Activated CD4-positive, alpha-beta memory T cell treated with anti-CD3 and anti-CD28 coated beads, Interleukin-2, amount 10 ng/mL, durations not matched to agents 7 days and 5 days (primary cell): ENCODE results near the gene MOB1A. TPM values are rescaled to one million over a fixed set of nuclear protein-coding genes. Genes with fewer than 3 reads are reported as not detected.

Experiments used
- CTCF ChIA-PET: fragments of 350-600 bp; sonication (Branson Sonifier 250); formaldehyde crosslinking; loops from one replicate; lab custom pipeline; 2021; ENCODE audit warnings: antibody characterized with exemption, inconsistent platforms; lab: Charles Lee
- POLR2A ChIA-PET: fragments of 350-600 bp; sonication (Branson Sonifier 250); formaldehyde crosslinking; loops from one replicate; lab custom pipeline; 2021; ENCODE audit warnings: antibody characterized with exemption; lab: Charles Lee
- DNase-seq: peaks from one replicate; pipeline ENCODE4 v3.0.0-alpha.2; 2020
- H3K27ac Mint-ChIP-seq: one replicate; pipeline ENCODE4 v1.8.0; 2021; ENCODE audit warnings: mild to moderate bottlenecking, mixed read lengths
- H3K27me3 Mint-ChIP-seq: one replicate; pipeline ENCODE4 v1.8.0; 2021; ENCODE audit warnings: mixed read lengths
- H3K36me3 Mint-ChIP-seq: one replicate; pipeline ENCODE4 v1.8.0; 2021; ENCODE audit warnings: low read depth, mixed read lengths
- H3K4me1 Mint-ChIP-seq: one replicate; pipeline ENCODE4 v1.8.0; 2021; ENCODE audit warnings: mixed read lengths
- H3K4me3 Mint-ChIP-seq: one replicate; pipeline ENCODE4 v1.8.0; 2021; ENCODE audit warnings: mild to moderate bottlenecking, mixed read lengths
- H3K9me3 Mint-ChIP-seq: one replicate; pipeline ENCODE4 v1.8.0; 2021; ENCODE audit warnings: mixed read lengths
- total RNA-seq, 2 experiments: library from RNA; stranded (reverse); gene quantifications; one replicate each; pipeline ENCODE4 v1.2.3, GENCODE V29; 2021

MOB1A gene
- total RNA-seq, 2 experiments from 2014 or later: 188 to 193 TPM

DNA sequence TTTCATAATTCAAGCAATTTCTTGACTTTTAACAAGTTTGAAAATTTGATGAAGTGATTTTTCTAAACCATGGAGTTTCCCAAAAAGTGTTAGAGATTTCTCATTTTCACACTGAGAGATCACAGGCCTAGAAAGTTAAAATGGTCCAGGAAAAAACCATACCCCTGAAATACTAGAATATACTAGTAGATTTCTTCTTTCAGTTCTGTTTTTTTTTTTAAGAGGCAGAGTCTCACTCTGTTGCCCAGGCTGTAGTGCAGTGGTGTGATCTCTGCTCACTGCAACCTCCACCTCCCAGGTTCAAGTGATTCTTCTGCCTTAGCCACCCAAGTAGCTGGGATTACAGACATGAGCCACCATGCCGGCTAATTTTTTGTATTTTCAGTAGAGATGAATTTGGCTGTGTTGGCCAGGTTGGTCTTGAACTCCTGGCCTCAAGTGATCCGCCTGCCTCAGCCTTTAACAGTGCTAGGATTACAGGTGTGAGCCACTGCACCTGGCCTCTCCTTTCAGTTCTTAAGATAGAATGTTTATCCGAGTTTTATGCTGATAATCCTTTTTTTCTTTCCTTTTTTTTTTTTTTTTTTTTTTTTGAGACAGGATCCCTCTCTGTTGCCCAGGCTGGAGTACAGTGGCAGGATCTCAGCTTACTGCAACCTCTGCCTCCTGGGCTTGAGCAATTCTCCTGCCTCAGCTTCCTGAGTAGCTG, 34.2 kb upstream of the MOB1A start:
- Mint-ChIP-seq H3K27ac (no peak overlapping the region), H3K36me3 (peaks cover 70% of the 10 kb centered on the region), H3K4me3 (no peak overlapping the region), H3K9me3 (no peaks in the 10 kb centered on the region), H3K4me1 (peaks cover 22% of the 10 kb centered on the region), H3K27me3 (no peaks in the 10 kb centered on the region)
- no peak for DNase-seq
- ChIA-PET CTCF (no interaction called here), POLR2A (interaction anchor here (1.4 kb wide), 1 partner anchor 35 kb away, joined by 4 read pairs; the partner anchor contains the start of gene MOB1A)

GRCh38 chr2:74206180-74206688, 27.6 kb upstream of the MOB1A start:
- H3K4me1 Mint-ChIP-seq: peaks cover 78% of the 10 kb centered on the region
- H3K9me3 Mint-ChIP-seq: no peaks in the 10 kb centered on the region
- POLR2A ChIA-PET: interaction anchor here (0.6 to 6.4 kb wide), 16 partner anchors 7 to 457 kb away, joined by 3 to 125 read pairs (median 6); partner anchors contain the start of genes BOLA3, MOB1A, MTHFD2 and STAMBP
- CTCF ChIA-PET: interaction anchor here (0.8 to 5.0 kb wide), 11 partner anchors 9 to 384 kb away, joined by 3 to 41 read pairs (median 4); partner anchors contain the start of genes BOLA3 and MOB1A
- peak; percentile 67 for DNase-seq
- peaks cover 80% of the 10 kb centered on the region for H3K36me3 Mint-ChIP-seq
- H3K4me3 Mint-ChIP-seq: peak overlapping the region; percentile 64
- H3K27me3 Mint-ChIP-seq: no peaks in the 10 kb centered on the region
- peak overlapping the region; percentile 96 for H3K27ac Mint-ChIP-seq

DNA sequence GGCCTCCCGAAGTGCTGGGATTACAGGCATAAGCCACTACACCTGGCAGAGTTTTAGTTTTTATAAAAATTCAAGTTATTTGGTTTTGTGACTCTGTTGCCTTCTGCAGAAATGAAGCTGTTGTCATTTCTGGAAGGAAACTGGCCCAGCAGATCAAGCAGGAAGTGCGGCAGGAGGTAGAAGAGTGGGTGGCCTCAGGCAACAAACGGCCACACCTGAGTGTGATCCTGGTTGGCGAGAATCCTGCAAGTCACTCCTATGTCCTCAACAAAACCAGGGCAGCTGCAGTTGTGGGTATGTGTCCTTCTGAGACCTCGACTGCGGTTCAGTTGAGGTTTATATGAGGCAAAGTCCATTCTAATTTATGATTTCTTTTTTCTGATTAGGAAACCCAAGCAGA, 26.9 kb upstream of the MOB1A start:
- H3K27me3 Mint-ChIP-seq: no peaks in the 10 kb centered on the region
- CTCF ChIA-PET: interaction anchor here (0.8 to 5.0 kb wide), 12 partner anchors 9 to 383 kb away, joined by 3 to 41 read pairs (median 4); partner anchors contain the start of genes BOLA3 and MOB1A
- peaks cover 82% of the 10 kb centered on the region for H3K4me1 Mint-ChIP-seq
- peak overlapping the region; percentile 96 for H3K27ac Mint-ChIP-seq
- no peaks in the 10 kb centered on the region for H3K9me3 Mint-ChIP-seq
- DNase-seq: peak; percentile 56
- peaks cover 81% of the 10 kb centered on the region for H3K36me3 Mint-ChIP-seq
- H3K4me3 Mint-ChIP-seq: peak overlapping the region; percentile 64
- POLR2A ChIA-PET: interaction anchor here (0.6 to 6.4 kb wide), 17 partner anchors 7 to 456 kb away, joined by 3 to 125 read pairs (median 4); partner anchors contain the start of genes BOLA3, MOB1A, MTHFD2 and STAMBP

DNA sequence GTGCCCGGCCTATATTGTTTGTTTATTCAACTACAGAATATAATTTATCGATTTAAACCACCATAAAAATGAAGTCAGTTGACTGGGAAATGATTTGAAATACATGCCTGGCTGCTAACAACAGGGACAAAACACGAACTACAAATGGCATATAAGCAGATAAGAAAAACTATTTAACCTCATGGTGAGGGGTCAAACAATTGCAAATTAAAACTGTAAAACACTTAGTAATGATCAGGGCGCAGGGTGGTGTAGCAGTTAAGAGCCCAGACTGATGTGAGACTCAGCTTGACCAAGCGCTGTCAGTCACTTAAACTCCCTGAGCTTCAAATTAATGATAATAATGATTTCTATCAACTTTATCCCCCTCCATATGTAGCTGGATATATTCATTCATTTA, 26.4 kb upstream of the MOB1A start:
- H3K27me3 Mint-ChIP-seq: no peaks in the 10 kb centered on the region
- ChIA-PET CTCF (interaction anchor here (0.9 to 5.0 kb wide), 6 partner anchors 8 to 378 kb away, joined by 3 to 41 read pairs (median 6); partner anchors contain the start of genes BOLA3 and MOB1A), POLR2A (interaction anchor here (1.1 to 6.4 kb wide), 10 partner anchors 9 to 456 kb away, joined by 3 to 125 read pairs (median 6); partner anchors contain the start of genes BOLA3, MOB1A and STAMBP)
- no peak for DNase-seq
- peak overlapping the region; percentile 96 for H3K27ac Mint-ChIP-seq
- H3K36me3 Mint-ChIP-seq: peaks cover 82% of the 10 kb centered on the region
- H3K4me1 Mint-ChIP-seq: peaks cover 86% of the 10 kb centered on the region
- no peaks in the 10 kb centered on the region for H3K9me3 Mint-ChIP-seq
- H3K4me3 Mint-ChIP-seq: peak overlapping the region; percentile 64

GRCh38 chr2:74204436-74204835, 25.8 kb upstream of the MOB1A start:
- Mint-ChIP-seq H3K27me3 (no peaks in the 10 kb centered on the region), H3K36me3 (peaks cover 83% of the 10 kb centered on the region), H3K4me1 (peaks cover 84% of the 10 kb centered on the region), H3K4me3 (peak overlapping the region; percentile 58), H3K27ac (peak overlapping the region; percentile 96), H3K9me3 (no peaks in the 10 kb centered on the region)
- no peak for DNase-seq
- ChIA-PET POLR2A (interaction anchor here (0.7 to 6.4 kb wide), 9 partner anchors 8 to 467 kb away, joined by 3 to 125 read pairs (median 4); partner anchors contain the start of genes BOLA3, MOB1A, TPRKB and WBP1), CTCF (interaction anchor here (0.7 to 5.0 kb wide), 3 partner anchors 26 to 170 kb away, joined by 5 to 41 read pairs (median 11); partner anchors contain the start of genes BOLA3 and MOB1A)

DNA sequence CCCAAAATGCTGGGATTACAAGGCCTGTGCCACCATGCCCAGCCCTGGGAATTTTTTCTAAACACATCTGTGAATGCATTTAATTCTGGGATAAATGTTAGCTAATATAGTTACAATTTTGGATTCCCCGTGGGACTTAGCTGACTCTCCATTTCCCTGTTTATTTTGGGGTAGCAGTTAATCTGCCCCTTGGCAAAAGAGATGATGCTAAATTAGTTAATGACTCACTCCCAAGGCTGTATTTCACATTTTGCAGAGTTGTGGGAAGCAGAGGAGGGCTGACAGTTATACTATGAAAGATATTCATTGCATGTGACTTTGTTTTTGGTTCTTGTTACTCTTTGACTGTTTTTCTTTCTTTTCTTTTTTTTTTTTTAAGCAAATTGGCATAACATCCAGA, 22.9 kb upstream of the MOB1A start:
- CTCF ChIA-PET: interaction anchor here (7.2 kb wide), 1 partner anchor 21 kb away, joined by 100 read pairs; the partner anchor contains the start of gene MOB1A
- Mint-ChIP-seq H3K9me3 (no peaks in the 10 kb centered on the region), H3K36me3 (peaks cover 68% of the 10 kb centered on the region), H3K4me3 (peak overlapping the region; percentile 99), H3K27me3 (no peaks in the 10 kb centered on the region), H3K4me1 (peaks cover 81% of the 10 kb centered on the region), H3K27ac (peak overlapping the region; percentile 68)
- POLR2A ChIA-PET: interaction anchor here (0.7 to 11.4 kb wide), 5 partner anchors 10 to 373 kb away, joined by 3 to 262 read pairs (median 4); partner anchors contain the start of genes BOLA3, MOB1A and STAMBP
- no peak for DNase-seq

DNA sequence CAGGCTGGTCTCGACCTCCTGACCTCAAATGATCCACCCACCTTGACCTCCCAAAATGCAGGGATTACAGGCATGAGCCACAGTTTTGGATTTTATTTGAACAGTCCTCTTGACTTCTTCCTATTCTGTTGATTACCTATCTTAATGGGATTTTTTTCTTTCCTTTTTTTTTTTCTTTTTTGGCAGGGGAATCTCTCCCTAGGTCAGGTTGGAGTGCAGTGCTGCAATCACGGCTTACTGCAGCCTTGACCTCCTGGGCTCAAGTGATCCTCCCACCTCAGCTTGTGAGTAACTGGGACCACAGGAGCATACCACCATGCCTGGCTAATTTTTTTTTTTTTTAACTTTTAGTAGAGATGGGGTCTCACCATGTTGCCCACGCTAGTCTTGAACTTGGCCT, 22.5 kb upstream of the MOB1A start:
- no peak for DNase-seq
- Mint-ChIP-seq H3K36me3 (peaks cover 64% of the 10 kb centered on the region), H3K4me3 (peak overlapping the region; percentile 99), H3K9me3 (no peaks in the 10 kb centered on the region), H3K4me1 (peaks cover 77% of the 10 kb centered on the region), H3K27me3 (no peaks in the 10 kb centered on the region), H3K27ac (peak overlapping the region; percentile 68)
- POLR2A ChIA-PET: interaction anchor here (0.7 to 11.4 kb wide), 6 partner anchors 9 to 373 kb away, joined by 3 to 262 read pairs (median 14); partner anchors contain the start of genes BOLA3, MOB1A and STAMBP
- CTCF ChIA-PET: interaction anchor here (7.2 kb wide), 1 partner anchor 21 kb away, joined by 100 read pairs; the partner anchor contains the start of gene MOB1A

GRCh38 chr2:74199871-74200305, 21.2 kb upstream of the MOB1A start:
- Mint-ChIP-seq H3K27me3 (no peaks in the 10 kb centered on the region), H3K4me3 (peak overlapping the region; percentile 99), H3K4me1 (peaks cover 64% of the 10 kb centered on the region), H3K27ac (peak overlapping the region; percentile 100), H3K9me3 (no peaks in the 10 kb centered on the region), H3K36me3 (peaks cover 52% of the 10 kb centered on the region)
- POLR2A ChIA-PET: interaction anchor here (0.6 to 11.4 kb wide), 17 partner anchors 7 to 463 kb away, joined by 3 to 262 read pairs (median 8); partner anchors contain the start of genes BOLA3, CCDC142, MOB1A and STAMBP
- no peak for DNase-seq
- CTCF ChIA-PET: interaction anchor here (0.6 to 7.2 kb wide), 8 partner anchors 17 to 388 kb away, joined by 3 to 100 read pairs (median 4); partner anchors contain the start of gene MOB1A

DNA sequence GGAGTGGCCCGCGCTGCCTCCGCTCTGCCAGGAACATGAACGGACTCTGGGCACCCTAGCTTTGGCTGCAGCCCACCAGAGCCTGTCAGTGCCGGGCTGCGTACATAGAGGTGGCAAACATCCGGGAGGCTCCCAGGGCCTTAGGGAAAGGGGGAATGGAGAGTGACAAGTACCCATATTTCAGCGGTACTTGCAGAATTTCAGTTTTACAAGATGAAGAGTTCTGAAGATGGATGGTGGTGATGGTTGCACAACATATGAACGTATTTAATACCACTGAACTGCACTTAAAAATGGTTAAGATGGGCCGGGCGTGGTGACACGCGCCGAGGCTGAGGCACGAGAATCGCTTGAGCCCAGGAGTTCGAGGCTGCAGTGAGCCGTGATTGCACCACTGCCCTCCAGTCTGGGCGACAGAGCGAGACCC, 20.6 kb upstream of the MOB1A start:
- H3K27ac Mint-ChIP-seq: peak overlapping the region; percentile 100
- H3K36me3 Mint-ChIP-seq: peaks cover 48% of the 10 kb centered on the region
- DNase-seq: no peak
- H3K27me3 Mint-ChIP-seq: no peaks in the 10 kb centered on the region
- H3K9me3 Mint-ChIP-seq: no peaks in the 10 kb centered on the region
- POLR2A ChIA-PET: interaction anchor here (0.6 to 11.4 kb wide), 25 partner anchors 8 to 966 kb away, joined by 3 to 262 read pairs (median 7); partner anchors contain the start of genes BOLA3, CCDC142, MOB1A and PRADC1
- CTCF ChIA-PET: interaction anchor here (0.6 to 7.2 kb wide), 11 partner anchors 8 to 389 kb away, joined by 3 to 100 read pairs (median 4); partner anchors contain the start of gene MOB1A
- H3K4me1 Mint-ChIP-seq: peaks cover 58% of the 10 kb centered on the region
- peak overlapping the region; percentile 99 for H3K4me3 Mint-ChIP-seq

DNA sequence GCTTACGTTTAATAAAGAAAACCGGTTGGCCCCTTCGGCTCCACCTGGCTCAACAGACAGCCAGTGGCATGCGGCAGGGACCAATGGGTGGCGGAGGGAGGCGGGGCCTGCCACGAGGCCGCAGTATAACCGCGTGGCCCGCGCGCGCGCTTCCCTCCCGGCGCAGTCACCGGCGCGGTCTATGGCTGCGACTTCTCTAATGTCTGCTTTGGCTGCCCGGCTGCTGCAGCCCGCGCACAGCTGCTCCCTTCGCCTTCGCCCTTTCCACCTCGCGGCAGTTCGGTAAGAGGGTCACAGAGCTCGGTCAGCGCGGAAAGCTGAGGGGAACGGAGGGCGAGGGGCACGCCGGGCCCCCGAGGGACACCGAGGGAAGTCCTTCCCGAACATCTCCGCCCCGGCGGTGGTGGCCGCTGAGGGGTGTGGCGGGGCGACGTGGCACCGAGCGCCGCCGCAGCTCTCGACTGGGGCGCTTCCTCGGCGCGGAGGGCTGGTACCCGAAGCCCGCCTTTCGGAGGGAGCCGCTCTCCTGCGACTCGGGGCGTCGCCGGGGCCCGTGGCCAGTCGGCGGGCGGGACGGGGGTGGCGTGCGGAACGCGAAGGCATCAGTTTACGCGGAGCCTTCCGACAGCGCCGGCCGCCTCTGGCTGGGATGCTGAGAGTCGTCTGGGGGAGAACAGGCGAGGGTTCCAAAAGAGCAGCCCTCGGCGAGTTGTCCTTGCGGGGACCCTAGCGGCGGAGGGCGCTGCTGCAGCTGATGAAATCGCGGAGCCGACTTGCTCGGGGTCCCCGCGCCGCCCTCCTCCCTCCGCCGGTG, 20.0 kb upstream of the MOB1A start, which contains the start of gene MTHFD2:
MTHFD2 (plus strand) TSS at position 155 of the 814 bp plus-strand sequence; CDS start at position 182, 27 bp downstream.
- H3K27ac Mint-ChIP-seq: peak within 1 kb of the TSS; percentile 100
- peaks cover 42% of the 10 kb centered on the region for H3K36me3 Mint-ChIP-seq
- no peaks in the 10 kb centered on the region for H3K9me3 Mint-ChIP-seq
- CTCF ChIA-PET: interaction anchor here (1.1 to 7.2 kb wide), 5 partner anchors 9 to 375 kb away, joined by 3 to 100 read pairs (median 5); partner anchors contain the start of genes BOLA3 and MOB1A
- no peaks in the 10 kb centered on the region for H3K27me3 Mint-ChIP-seq
- DNase-seq: peak; percentile 94
- POLR2A ChIA-PET: interaction anchor here (0.6 to 11.4 kb wide), 30 partner anchors 8 to 965 kb away, joined by 3 to 262 read pairs (median 6); partner anchors contain the start of genes BOLA3, CCDC142, INO80B and MOB1A
- H3K4me3 Mint-ChIP-seq: peak within 1 kb of the TSS; percentile 99
- peaks cover 51% of the 10 kb centered on the region for H3K4me1 Mint-ChIP-seq

DNA sequence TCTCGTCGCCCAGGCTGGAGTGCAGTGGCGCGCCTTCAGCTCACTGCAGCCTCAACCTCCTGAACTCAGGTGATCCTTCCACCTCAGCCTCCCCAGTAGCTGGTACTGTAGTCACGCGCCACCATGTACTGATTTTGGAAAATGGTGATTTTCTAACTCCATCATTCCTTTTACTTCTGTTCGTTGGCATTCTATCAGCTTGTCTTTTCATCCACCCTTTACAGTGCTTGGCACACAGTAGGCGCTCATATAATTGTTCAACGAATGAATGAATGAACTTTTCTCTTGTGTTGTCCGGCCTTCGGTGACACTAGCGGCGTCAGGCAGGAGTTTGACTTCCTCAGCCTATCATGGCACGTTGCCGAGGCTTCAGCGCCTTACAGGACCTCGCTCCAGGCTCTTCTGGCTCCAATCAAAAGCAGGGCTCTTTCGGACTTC, 19.4 kb upstream of the MOB1A start:
- CTCF ChIA-PET: interaction anchor here (1.1 to 7.2 kb wide), 5 partner anchors 9 to 374 kb away, joined by 3 to 100 read pairs (median 5); partner anchors contain the start of genes BOLA3 and MOB1A
- H3K27me3 Mint-ChIP-seq: no peaks in the 10 kb centered on the region
- peak overlapping the region; percentile 100 for H3K27ac Mint-ChIP-seq
- POLR2A ChIA-PET: interaction anchor here (0.6 to 11.4 kb wide), 22 partner anchors 8 to 461 kb away, joined by 3 to 262 read pairs (median 8); partner anchors contain the start of genes BOLA3, CCDC142, INO80B and MOB1A
- H3K9me3 Mint-ChIP-seq: no peaks in the 10 kb centered on the region
- H3K4me3 Mint-ChIP-seq: peak overlapping the region; percentile 99
- H3K4me1 Mint-ChIP-seq: peaks cover 46% of the 10 kb centered on the region
- no peak for DNase-seq
- peaks cover 37% of the 10 kb centered on the region for H3K36me3 Mint-ChIP-seq
